Measurements from ENCODE around the gene CLNS1A. TPM values are rescaled to one million over a fixed set of nuclear protein-coding genes. Genes with fewer than 3 reads are reported as not detected.

CLNS1A gene
- polyA plus RNA-seq, 3 donors = 66.8 to 94.1 (median 70.4) TPM

DNA sequence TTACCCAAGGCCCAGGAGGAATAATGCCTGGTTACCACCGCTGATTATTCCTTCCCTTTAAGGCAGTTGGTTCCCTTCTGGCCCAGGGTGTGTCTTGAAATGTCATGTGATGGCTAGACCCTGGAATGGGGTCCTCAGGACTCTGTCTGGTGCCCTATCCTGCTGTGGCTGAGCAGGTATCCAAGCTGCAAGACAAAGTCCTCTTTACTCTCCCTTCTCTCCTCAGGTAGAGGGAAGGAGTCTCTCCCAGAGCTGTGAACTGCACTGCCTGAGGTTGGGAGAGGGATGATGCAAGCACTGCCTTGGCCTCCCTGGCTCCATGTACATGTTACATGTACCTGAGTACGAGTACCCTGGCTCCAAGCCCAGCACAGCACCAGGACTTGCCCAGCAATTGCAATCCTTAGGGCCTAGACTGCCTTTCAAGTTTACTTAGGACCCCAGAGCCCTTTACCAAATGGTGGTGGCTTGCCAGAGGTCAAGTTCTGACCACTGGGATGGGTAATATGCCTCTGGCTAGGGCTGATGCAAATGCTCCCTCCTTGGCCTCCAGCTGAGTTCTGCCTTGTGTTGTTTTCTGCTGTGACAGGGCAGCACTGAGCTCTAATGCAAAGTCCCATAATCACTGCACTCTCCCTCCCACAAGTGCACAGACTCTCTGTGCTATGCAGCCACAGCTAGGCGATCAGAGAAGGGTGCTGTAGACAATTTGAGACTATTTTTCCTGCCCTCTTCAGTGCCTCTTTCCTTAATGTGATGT lies 68.5 kb downstream of the CLNS1A start:
- 59 to 84% (median 81%) methylated on average over 3 of the region's 3 CpGs for WGBS, 3 donors

DNA sequence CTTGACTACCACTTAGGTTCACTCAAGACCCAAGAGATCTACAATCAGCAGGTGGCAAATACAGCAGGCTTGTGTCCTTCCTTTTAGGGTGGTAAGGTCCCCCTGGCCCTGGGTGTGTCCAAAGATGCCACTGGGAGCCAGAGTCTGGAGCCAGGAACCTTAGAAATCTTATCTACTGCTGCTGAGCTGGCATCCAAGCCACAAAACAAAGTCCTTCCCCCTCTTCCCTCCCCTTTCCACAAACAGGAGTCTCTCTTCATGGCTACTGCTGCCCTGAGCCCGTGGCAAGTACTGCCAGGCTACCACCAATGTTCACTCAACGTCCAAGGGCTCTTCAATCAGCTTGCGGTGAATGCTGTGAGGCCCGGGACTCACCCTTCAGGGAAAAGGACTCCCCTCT lies 69.3 kb downstream of the CLNS1A start:
- no peak overlapping the region for H3K27ac ChIP-seq (ENCODE audit: low read depth, low read length)
- WGBS, 3 donors = 34 to 91% (median 88%) methylated on average over 4 of the region's 4 CpGs

More for the DNA sequence above, 68.5 kb downstream of the CLNS1A start:
- no peak overlapping the region for H3K27ac ChIP-seq (ENCODE audit: low read depth, low read length)

Other genes with a start within 250 kb of the CLNS1A start
- gene PAK1, start 163.7 kb downstream of the CLNS1A start, polyA plus RNA-seq = 10 to 100 TPM; 10.3 to 12.6 (median 11.2) TPM
- gene AQP11, start 47.8 kb downstream of the CLNS1A start, polyA plus RNA-seq = 1 to 10 TPM in 2 of 3 donors, under 1 TPM in 1; 0.22 to 1.9 (median 1.1) TPM
- gene RSF1, start 182.9 kb upstream of the CLNS1A start, polyA plus RNA-seq = 10 to 100 TPM in 2 of 3 donors, 1 to 10 TPM in 1; 5.9 to 13.5 (median 10.5) TPM
- 100 to 1,000 TPM in 2 of 3 donors, 10 to 100 TPM in 1; 34.5 to 120 (median 103) TPM for gene AAMDC, start 183.3 kb upstream of the CLNS1A start, polyA plus RNA-seq